CD4-positive, alpha-beta T cell treated with Interferon gamma for 1 hour (primary cell): ENCODE results near the gene LYVE1.

Experiments used
- DNase-seq: peaks from one replicate; pipeline ENCODE4 v3.0.0-alpha.2; 2020

The LYVE1 gene

DNA sequence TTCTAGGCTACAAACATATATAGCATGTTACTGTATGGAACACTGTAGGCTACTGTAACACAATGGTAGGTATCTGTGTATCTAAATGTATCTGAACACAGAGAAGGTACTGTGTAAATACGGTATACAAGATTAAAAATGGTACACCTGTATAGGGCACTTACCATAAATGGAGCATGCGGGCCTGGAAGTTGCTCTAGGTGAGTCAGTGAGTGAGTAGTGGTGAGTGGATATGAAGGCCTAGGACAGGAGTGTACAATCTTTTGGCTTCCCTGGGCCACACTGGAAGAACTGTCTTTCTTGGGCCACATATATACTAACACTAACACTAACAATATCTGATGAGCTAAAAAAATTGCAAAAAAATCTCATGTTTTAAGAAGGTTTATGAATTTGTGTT lies 48.8 kb downstream of the LYVE1 start:
- no peak for DNase-seq

DNA sequence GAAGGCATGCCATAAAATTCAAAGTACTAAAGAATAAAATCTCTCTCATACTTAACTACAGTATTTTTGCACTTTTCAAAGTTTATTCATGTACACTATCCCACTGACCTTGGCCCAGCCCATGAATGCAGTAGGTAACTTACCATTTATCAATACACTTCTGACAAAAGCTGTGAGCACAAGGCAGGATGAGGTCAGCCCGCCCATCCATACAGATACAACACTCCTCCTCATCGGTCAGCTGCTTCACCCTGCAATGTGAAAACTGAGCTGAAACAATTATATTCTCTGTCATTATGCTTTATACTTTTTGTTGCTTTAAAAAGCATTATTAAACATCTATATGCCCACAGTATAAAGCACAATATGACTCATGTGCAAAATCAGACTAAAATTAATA lies 49.6 kb downstream of the LYVE1 start:
- no peak for DNase-seq

DNA sequence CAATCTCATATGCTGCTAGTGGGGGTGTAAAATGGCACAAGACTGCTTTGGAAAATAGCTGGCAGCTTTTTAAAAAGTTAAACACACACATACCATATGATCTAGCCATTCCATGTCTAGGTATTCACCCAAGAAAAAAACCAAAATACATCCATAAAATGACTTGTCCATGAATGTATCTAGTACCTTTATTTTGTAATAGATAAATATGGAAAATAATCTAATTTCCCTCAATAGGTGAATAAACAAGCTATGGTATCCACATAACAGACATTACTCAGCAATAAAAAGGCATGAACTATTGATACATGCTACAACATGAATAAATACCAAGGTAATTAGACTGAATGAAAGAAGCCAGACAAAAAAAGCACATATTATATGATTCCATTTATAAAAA lies 50.3 kb downstream of the LYVE1 start:
- no peak for DNase-seq

DNA sequence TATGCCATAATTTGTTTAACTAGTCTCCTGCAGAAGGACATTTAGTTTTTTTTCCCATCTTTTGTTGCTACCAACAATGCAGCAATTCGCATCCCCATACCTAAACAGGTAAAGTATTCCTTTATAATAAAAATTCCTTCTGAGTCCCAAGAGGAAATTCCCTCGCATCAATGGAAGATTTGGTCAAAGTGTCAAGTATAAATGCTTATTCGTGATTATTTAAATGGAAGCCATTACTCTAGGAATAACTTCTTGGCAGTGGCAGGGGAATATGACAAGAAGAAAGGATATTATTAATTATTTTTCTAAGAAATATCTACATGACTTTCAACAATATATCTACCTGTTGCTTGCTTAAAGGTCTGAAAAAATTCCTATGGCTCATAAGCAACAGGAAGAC lies 53.0 kb downstream of the LYVE1 start:
- DNase-seq = no peak

DNA sequence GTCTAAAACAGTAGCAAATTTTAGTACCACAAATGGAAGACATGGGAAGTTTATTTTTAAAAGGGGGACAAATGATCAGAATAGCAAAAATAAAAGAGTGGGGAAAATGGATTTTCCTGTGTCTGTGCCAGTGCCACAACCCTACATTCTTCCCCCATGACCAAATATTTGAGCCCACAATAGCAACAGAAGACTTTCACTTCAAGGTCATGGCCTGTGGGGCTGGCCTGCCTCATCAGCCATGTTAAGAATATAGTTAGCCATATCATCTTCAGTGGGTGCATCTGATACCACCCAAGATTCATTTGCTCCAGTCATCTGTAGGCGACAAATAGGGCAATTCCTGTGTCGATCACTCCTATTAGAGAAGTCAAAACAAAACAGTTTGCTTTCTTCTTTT lies 53.8 kb downstream of the LYVE1 start:
- no peak for DNase-seq

DNA sequence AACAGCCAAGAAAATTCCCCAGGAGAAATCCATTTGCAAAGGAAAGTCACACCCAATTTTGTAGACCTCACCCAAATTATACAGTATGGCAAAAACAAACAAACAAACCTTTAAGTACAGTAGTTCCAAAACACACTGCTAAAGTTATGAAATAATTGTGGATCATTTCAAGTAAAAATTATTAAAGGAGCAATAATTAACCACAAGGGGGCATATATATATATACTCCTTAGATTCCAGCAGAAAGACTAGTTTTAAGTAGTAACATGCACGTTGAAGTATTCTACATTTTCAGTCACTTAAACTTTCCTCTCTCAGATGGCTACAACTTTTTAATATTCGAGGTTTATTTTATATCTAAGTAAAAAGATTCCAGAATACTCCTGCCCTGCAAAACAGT lies 54.3 kb downstream of the LYVE1 start:
- no peak for DNase-seq

DNA sequence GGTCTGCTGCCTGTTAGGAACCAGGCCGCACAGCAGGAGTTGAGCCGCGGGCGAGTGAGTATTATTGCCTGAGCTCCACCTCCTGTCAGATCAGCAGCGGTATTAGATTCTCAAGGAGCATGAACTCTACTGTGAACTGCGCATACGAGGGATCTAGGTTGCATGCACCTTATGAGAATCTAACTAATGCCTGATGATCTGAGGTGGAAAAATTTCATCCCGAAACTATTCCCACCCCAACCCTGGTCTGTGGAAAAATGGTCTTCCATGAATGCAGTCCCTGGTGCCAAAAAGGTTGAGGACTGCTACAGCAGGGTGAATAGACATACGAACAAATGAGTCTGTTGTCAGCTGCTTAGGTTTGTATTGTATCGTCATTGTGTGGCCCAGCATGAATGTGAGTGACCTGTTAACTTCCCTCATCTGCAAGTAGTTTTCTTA lies 57.3 kb downstream of the LYVE1 start:
- DNase-seq = no peak
